GM23338 (cell line): ENCODE results near the gene PARP1. TPM values are rescaled to one million over a fixed set of nuclear protein-coding genes. Genes with fewer than 3 reads are reported as not detected.

Source experiments
- ATAC-seq: fragments of 200-7000 bp; cut with Tn5 transposase; 3 replicates; pipeline ENCODE4 v1.9.1; 2020
- DNase-seq: peaks from one replicate; pipeline ENCODE4 v3.0.0-alpha.2; 2015; ENCODE audit warnings: low spot score
- H2AFZ ChIP-seq: fragments of 200-600 bp; sonication (generic); 2 replicates; pipeline ENCODE4 v1.8.0; 2016; ENCODE audit warnings: antibody characterized with exemption, mild to moderate bottlenecking, moderate library complexity
- H3F3A ChIP-seq: fragments of 200-600 bp; sonication (generic); replicated peaks from 2 replicates; pipeline ENCODE4 v1.8.0; 2017; ENCODE audit warnings: antibody characterized with exemption, mixed run types, low read depth
- H3K27ac ChIP-seq: fragments of 200-600 bp; sonication (generic); 2 replicates; pipeline ENCODE4 v1.6.1; 2016; ENCODE audit warnings: low read depth
- H3K27me3 ChIP-seq: fragments of 200-600 bp; sonication (generic); 2 replicates; pipeline ENCODE4 v1.8.0; 2016; ENCODE audit warnings: mild to moderate bottlenecking, mixed run types, moderate library complexity; ENCODE audit not compliant: insufficient read depth
- H3K36me3 ChIP-seq: fragments of 200-600 bp; sonication (generic); 2 replicates; pipeline ENCODE4 v1.8.0; 2016; ENCODE audit warnings: mild to moderate bottlenecking; ENCODE audit not compliant: insufficient read depth
- H3K4me1 ChIP-seq: fragments of 200-600 bp; sonication (generic); 2 replicates; pipeline ENCODE4 v1.8.0; 2016; ENCODE audit warnings: mild to moderate bottlenecking, moderate library complexity; ENCODE audit not compliant: insufficient read depth
- H3K4me2 ChIP-seq: fragments of 200-600 bp; sonication (generic); 2 replicates; pipeline ENCODE4 v1.7.1; 2017; ENCODE audit warnings: mixed run types
- H3K4me3 ChIP-seq: fragments of 200-600 bp; sonication (generic); 2 replicates; pipeline ENCODE4 v1.6.1; 2016; ENCODE audit warnings: mixed run types
- H3K79me2 ChIP-seq: fragments of 200-600 bp; sonication (generic); replicated peaks from 2 replicates; pipeline ENCODE4 v1.8.0; 2017; ENCODE audit warnings: mild to moderate bottlenecking; ENCODE audit not compliant: insufficient read depth
- H3K9me2 ChIP-seq: fragments of 200-600 bp; sonication (generic); 2 replicates; pipeline ENCODE4 v1.8.0; 2017; ENCODE audit not compliant: insufficient read depth
- H4K20me1 ChIP-seq: fragments of 200-600 bp; sonication (generic); replicated peaks from 2 replicates; pipeline ENCODE4 v1.8.0; 2017; ENCODE audit warnings: mild to moderate bottlenecking; ENCODE audit not compliant: insufficient read depth
- H3K27ac Mint-ChIP-seq: 2 replicates; pipeline ENCODE4 v1.8.0; 2020; ENCODE audit warnings: inconsistent platforms, mild to moderate bottlenecking, moderate library complexity, mixed read lengths
- H3K27me3 Mint-ChIP-seq: 3 replicates; pipeline ENCODE4 v1.8.0; 2022; ENCODE audit warnings: low read depth, mild to moderate bottlenecking, moderate library complexity, mixed read lengths, inconsistent platforms; ENCODE audit not compliant: insufficient read depth, poor library complexity
- H3K36me3 Mint-ChIP-seq: 3 replicates; pipeline ENCODE4 v1.8.0; 2021; ENCODE audit warnings: low read depth, mild to moderate bottlenecking, inconsistent platforms, moderate library complexity, mixed read lengths
- H3K4me1 Mint-ChIP-seq: 3 replicates; pipeline ENCODE4 v1.8.0; 2020; ENCODE audit warnings: mild to moderate bottlenecking, inconsistent platforms, mixed read lengths
- H3K4me3 Mint-ChIP-seq: 3 replicates; pipeline ENCODE4 v1.8.0; 2021; ENCODE audit warnings: moderate library complexity, mild to moderate bottlenecking, inconsistent platforms, mixed read lengths
- H3K9me3 Mint-ChIP-seq: 3 replicates; pipeline ENCODE4 v1.8.0; 2020; ENCODE audit warnings: moderate library complexity, mild to moderate bottlenecking, inconsistent platforms, mixed read lengths
- CREB1 ChIP-seq: fragments of 250-450 bp; sonication (Bioruptor Pico); IDR thresholded peaks from 2 replicates; pipeline ENCODE4 v1.5.0; 2020; ENCODE audit warnings: low read depth, mild to moderate bottlenecking, moderate library complexity
- ETS1 ChIP-seq: IDR thresholded peaks from 2 replicates; pipeline ENCODE4 v1.6.1; 2016; ENCODE audit warnings: antibody characterized with exemption
- EZH2phosphoT487 ChIP-seq: fragments of 200-600 bp; sonication (generic); IDR thresholded peaks from one replicate; pipeline ENCODE4 v1.8.1; 2018; ENCODE audit warnings: antibody characterized with exemption; ENCODE audit not compliant: unreplicated experiment
- JUNB ChIP-seq: IDR thresholded peaks from one replicate; pipeline ENCODE4 v1.6.1; 2016; ENCODE audit warnings: antibody characterized with exemption; ENCODE audit not compliant: unreplicated experiment
- NANOG ChIP-seq: IDR thresholded peaks from 2 replicates; pipeline ENCODE4 v1.6.1; 2016; ENCODE audit warnings: antibody characterized with exemption, borderline replicate concordance
- POLR2AphosphoS5 ChIP-seq: IDR thresholded peaks from 2 replicates; pipeline ENCODE4 v1.6.1; 2016; ENCODE audit warnings: antibody characterized with exemption, low read depth
- STAT1 ChIP-seq: IDR thresholded peaks from one replicate; pipeline ENCODE4 v1.6.1; 2016; ENCODE audit warnings: antibody characterized with exemption; ENCODE audit not compliant: unreplicated experiment
- ZNF114 ChIP-seq: fragments of 250-450 bp; sonication (Bioruptor Pico); IDR thresholded peaks from 2 replicates; pipeline ENCODE4 v1.5.0; 2020; ENCODE audit warnings: mild to moderate bottlenecking, moderate library complexity
- ZNF462 ChIP-seq: fragments of 250-450 bp; sonication (Bioruptor Pico); IDR thresholded peaks from 2 replicates; pipeline ENCODE4 v1.5.0; 2020; ENCODE audit warnings: mild to moderate bottlenecking, moderate library complexity
- polyA plus RNA-seq: library from polyadenylated mRNA; unstranded; fragments of >200 nt; fragmentation: Nextera tagmentation; extraction: Ambion mirVana; gene quantifications from 2 replicates; pipeline ENCODE4 v1.2.1, GENCODE V29; 2016
- total RNA-seq: library from RNA; depleted of rRNA; stranded (reverse); fragments of >200 nt; shearing (Covaris generic); gene quantifications from 2 replicates; pipeline ENCODE4 v1.2.3, GENCODE V29; 2014
- TF ChIP-seq, protein P1 (sequence below): IDR thresholded peaks from one replicate; pipeline ENCODE4 v1.6.1; 2018; ENCODE audit warnings: antibody characterized with exemption; ENCODE audit not compliant: unreplicated experiment
- TF ChIP-seq, protein P2 (sequence below), 2 experiments: fragments of 200-600 bp in 1 of 2; sonication (generic) in 1 of 2; conservative IDR thresholded peaks; 2 replicates each; pipeline versions ENCODE4 v1.5.1 to v1.6.1; 2016 to 2017; ENCODE audit warnings: antibody characterized with exemption in 2 of 2, low read depth in 2 of 2, mild to moderate bottlenecking in 2 of 2, moderate library complexity in 1 of 2

The PARP1 gene
- total and polyA plus RNA-seq, 2 experiments from 2014 or later, result 877 to 1,082 TPM

DNA sequence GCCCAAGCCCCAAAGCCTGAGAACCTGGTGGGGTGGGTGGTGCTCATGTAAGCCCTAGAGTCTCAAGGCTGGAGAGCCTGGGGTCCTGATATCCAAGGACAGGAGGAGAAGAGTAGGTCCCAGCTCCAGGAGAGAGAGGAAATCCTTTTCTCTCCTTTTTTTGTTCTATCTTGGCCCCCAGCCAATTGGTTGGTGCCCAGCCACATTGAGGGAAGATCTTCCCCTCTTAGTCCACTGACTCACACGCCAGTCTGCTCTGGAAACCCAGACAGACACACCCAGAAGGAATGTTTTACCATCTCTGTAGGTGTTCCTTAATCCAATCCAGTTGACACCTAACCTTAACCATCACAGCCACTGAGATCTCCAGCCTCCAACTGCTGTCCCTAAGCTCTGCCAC is 82.7 kb downstream of the PARP1 start (continued):
- TF ChIP-seq ZNF462 (CRISPR knock-in tag), result no peak

- Mint-ChIP-seq H3K36me3 (no peaks in the 10 kb centered on the region), H3K27me3 (peaks cover 5% of the 10 kb centered on the region), H3K9me3 (no peaks in the 10 kb centered on the region), H3K4me3 (no peak overlapping the region), H3K27ac (no peak overlapping the region), H3K4me1 (no peaks in the 10 kb centered on the region)
- H3K9me2 ChIP-seq, result no peaks in the 10 kb centered on the region
- H2AFZ ChIP-seq, result no peak overlapping the region
- no peaks in the 10 kb centered on the region for H3K36me3 ChIP-seq
- DNase-seq (no peak), ATAC-seq (no peak)
- no peaks in the 10 kb centered on the region for H3K4me1 ChIP-seq
- H3K27ac ChIP-seq, result no peak overlapping the region
- no peaks in the 10 kb centered on the region for H4K20me1 ChIP-seq
- H3F3A ChIP-seq, result no peaks in the 10 kb centered on the region
- no peaks in the 10 kb centered on the region for H3K79me2 ChIP-seq
- no peak overlapping the region for H3K4me2 ChIP-seq
- H3K4me3 ChIP-seq, result no peak overlapping the region
- H3K27me3 ChIP-seq, result no peaks in the 10 kb centered on the region
- no peak for TF ChIP-seq STAT1
- TF ChIP-seq, protein P1, sequence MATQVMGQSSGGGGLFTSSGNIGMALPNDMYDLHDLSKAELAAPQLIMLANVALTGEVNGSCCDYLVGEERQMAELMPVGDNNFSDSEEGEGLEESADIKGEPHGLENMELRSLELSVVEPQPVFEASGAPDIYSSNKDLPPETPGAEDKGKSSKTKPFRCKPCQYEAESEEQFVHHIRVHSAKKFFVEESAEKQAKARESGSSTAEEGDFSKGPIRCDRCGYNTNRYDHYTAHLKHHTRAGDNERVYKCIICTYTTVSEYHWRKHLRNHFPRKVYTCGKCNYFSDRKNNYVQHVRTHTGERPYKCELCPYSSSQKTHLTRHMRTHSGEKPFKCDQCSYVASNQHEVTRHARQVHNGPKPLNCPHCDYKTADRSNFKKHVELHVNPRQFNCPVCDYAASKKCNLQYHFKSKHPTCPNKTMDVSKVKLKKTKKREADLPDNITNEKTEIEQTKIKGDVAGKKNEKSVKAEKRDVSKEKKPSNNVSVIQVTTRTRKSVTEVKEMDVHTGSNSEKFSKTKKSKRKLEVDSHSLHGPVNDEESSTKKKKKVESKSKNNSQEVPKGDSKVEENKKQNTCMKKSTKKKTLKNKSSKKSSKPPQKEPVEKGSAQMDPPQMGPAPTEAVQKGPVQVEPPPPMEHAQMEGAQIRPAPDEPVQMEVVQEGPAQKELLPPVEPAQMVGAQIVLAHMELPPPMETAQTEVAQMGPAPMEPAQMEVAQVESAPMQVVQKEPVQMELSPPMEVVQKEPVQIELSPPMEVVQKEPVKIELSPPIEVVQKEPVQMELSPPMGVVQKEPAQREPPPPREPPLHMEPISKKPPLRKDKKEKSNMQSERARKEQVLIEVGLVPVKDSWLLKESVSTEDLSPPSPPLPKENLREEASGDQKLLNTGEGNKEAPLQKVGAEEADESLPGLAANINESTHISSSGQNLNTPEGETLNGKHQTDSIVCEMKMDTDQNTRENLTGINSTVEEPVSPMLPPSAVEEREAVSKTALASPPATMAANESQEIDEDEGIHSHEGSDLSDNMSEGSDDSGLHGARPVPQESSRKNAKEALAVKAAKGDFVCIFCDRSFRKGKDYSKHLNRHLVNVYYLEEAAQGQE, result no peak
- TF ChIP-seq CREB1, result no peak
- TF ChIP-seq EZH2phosphoT487, result no peak
- TF ChIP-seq POLR2AphosphoS5, result no peak
- TF ChIP-seq ETS1, result no peak
- TF ChIP-seq ZNF114 (CRISPR knock-in tag), result no peak
- TF ChIP-seq, protein P2, sequence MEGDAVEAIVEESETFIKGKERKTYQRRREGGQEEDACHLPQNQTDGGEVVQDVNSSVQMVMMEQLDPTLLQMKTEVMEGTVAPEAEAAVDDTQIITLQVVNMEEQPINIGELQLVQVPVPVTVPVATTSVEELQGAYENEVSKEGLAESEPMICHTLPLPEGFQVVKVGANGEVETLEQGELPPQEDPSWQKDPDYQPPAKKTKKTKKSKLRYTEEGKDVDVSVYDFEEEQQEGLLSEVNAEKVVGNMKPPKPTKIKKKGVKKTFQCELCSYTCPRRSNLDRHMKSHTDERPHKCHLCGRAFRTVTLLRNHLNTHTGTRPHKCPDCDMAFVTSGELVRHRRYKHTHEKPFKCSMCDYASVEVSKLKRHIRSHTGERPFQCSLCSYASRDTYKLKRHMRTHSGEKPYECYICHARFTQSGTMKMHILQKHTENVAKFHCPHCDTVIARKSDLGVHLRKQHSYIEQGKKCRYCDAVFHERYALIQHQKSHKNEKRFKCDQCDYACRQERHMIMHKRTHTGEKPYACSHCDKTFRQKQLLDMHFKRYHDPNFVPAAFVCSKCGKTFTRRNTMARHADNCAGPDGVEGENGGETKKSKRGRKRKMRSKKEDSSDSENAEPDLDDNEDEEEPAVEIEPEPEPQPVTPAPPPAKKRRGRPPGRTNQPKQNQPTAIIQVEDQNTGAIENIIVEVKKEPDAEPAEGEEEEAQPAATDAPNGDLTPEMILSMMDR (conservative IDR thresholded peaks at IDR 0.05; ENCODE audit: low read depth in 2 of 2), result no peak
- no peak for TF ChIP-seq JUNB
- TF ChIP-seq NANOG, result no peak
Observed at GRCh38 chr1:226324479-226324878, 83.4 kb downstream of the PARP1 start.
